GM21717 (cell line): ENCODE measurements around the gene SLC9A5.

Experiments used
- ATAC-seq: cut with Tn5 transposase; IDR thresholded peaks from one replicate; pipeline ENCODE4 v1.9.1; 2021; ENCODE audit warnings: mild to moderate bottlenecking, moderate library complexity; ENCODE audit not compliant: unreplicated experiment

The SLC9A5 gene

GRCh38 chr16:67255553-67256221 is 6.9 kb downstream of the SLC9A5 start:
- no peak for ATAC-seq

GRCh38 chr16:67256701-67257230 is 8.0 kb downstream of the SLC9A5 start:
- ATAC-seq, result no peak

GRCh38 chr16:67257486-67258160 is 8.8 kb downstream of the SLC9A5 start:
- ATAC-seq, result no peak

- ATAC-seq, result no peak
Measured at GRCh38 chr16:67258161-67258835, 9.5 kb downstream of the SLC9A5 start.

- no peak for ATAC-seq
Measured at GRCh38 chr16:67259705-67260104, 10.9 kb downstream of the SLC9A5 start.

GRCh38 chr16:67260426-67261063 is 11.8 kb downstream of the SLC9A5 start:
- ATAC-seq, result no peak

- ATAC-seq, result no peak
Measured at GRCh38 chr16:67263201-67263600, 14.4 kb downstream of the SLC9A5 start.

- no peak for ATAC-seq
Measured at GRCh38 chr16:67264277-67264676, 15.5 kb downstream of the SLC9A5 start.

GRCh38 chr16:67264866-67265265 is 16.1 kb downstream of the SLC9A5 start:
- no peak for ATAC-seq

GRCh38 chr16:67265834-67266233 is 17.1 kb downstream of the SLC9A5 start:
- no peak for ATAC-seq

GRCh38 chr16:67268136-67268579 is 19.4 kb downstream of the SLC9A5 start:
- ATAC-seq, result no peak

GRCh38 chr16:67269766-67270165 is 21.0 kb downstream of the SLC9A5 start:
- ATAC-seq, result no peak

GRCh38 chr16:67270931-67271338 is 22.2 kb downstream of the SLC9A5 start:
- no peak for ATAC-seq

- ATAC-seq, result no peak
Measured at GRCh38 chr16:67271446-67271845, 22.7 kb downstream of the SLC9A5 start.

- no peak for ATAC-seq
Measured at GRCh38 chr16:67275321-67275720, 26.5 kb downstream of the SLC9A5 start.

GRCh38 chr16:67277294-67277998 is 28.7 kb downstream of the SLC9A5 start:
- no peak for ATAC-seq

- peak; percentile 11 for ATAC-seq
Measured at GRCh38 chr16:67277999-67278772, 29.4 kb downstream of the SLC9A5 start.

- ATAC-seq, result peak; percentile 59
Measured at GRCh38 chr16:67278773-67279295, 30.1 kb downstream of the SLC9A5 start.

GRCh38 chr16:67279296-67280089 is 30.7 kb downstream of the SLC9A5 start, which contains the start of gene PLEKHG4:
TSS of gene PLEKHG4 (plus strand) at chr16:67279532. CDS start at chr16:67280045, 513 bp downstream.
- ATAC-seq, result peak; percentile 65
